Measurements from ENCODE around the gene RUNDC3A.

DNA sequence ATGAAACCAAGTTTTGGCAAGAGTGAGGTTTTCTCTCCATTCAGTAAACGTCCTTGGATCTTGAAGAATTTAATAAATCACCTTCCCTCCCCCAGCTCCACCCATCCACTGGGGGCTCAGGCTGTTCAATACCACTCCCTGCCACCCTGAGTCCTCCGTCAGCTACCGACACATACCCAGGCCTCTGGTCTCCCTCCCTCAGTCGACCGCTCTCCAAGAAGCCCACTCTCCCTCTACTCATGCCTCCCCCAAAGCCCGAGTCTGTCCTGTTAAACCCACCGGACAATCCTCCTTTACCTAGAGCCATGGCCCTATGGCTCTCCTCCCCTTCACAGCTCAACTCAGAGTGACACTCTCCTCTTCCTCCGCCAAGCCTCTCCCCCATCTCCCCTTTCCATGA, 20.8 kb upstream of the RUNDC3A start:
- TF ChIP-seq, protein P1, sequence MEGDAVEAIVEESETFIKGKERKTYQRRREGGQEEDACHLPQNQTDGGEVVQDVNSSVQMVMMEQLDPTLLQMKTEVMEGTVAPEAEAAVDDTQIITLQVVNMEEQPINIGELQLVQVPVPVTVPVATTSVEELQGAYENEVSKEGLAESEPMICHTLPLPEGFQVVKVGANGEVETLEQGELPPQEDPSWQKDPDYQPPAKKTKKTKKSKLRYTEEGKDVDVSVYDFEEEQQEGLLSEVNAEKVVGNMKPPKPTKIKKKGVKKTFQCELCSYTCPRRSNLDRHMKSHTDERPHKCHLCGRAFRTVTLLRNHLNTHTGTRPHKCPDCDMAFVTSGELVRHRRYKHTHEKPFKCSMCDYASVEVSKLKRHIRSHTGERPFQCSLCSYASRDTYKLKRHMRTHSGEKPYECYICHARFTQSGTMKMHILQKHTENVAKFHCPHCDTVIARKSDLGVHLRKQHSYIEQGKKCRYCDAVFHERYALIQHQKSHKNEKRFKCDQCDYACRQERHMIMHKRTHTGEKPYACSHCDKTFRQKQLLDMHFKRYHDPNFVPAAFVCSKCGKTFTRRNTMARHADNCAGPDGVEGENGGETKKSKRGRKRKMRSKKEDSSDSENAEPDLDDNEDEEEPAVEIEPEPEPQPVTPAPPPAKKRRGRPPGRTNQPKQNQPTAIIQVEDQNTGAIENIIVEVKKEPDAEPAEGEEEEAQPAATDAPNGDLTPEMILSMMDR (IDR thresholded peaks at IDR 0.05; ENCODE audit: borderline replicate concordance, extremely low read depth, low read length, poor library complexity, severe bottlenecking) = no peak
- TF ChIP-seq EZH2 (IDR thresholded peaks at IDR 0.05; ENCODE audit: borderline replicate concordance, low read depth, low read length, severe bottlenecking) = no peak
